Thoracic aorta (tissue), 2 donors: ENCODE measurements around the gene ENPP6. TPM values are rescaled to one million over a fixed set of nuclear protein-coding genes. Genes with fewer than 3 reads are reported as not detected.

Experiments used
- ATAC-seq: fragments of 150-250 bp; one replicate; pipeline ENCODE4 v1.8.0; 2017; ENCODE audit warnings: low read depth; ENCODE audit not compliant: insufficient number of reproducible peaks, low FRiP score
- DNase-seq: peaks from one replicate; pipeline ENCODE4 v3.0.0-alpha.2; 2020; ENCODE audit warnings: low spot score
- H3K27ac ChIP-seq, 2 donors: fragments of 200-600 bp; sonication (generic); 1 replicate in 1 of 2; 2 replicates in 1 of 2; pipeline ENCODE4 v1.5.1; 2016; ENCODE audit warnings: mild to moderate bottlenecking in 2 of 2, moderate library complexity in 2 of 2
- H3K27me3 ChIP-seq: fragments of 200-600 bp; sonication (generic); replicated peaks from 2 replicates; pipeline ENCODE4 v1.6.0; 2016; ENCODE audit warnings: mild to moderate bottlenecking; ENCODE audit not compliant: insufficient read depth
- H3K36me3 ChIP-seq: fragments of 200-600 bp; sonication (generic); one replicate; pipeline ENCODE4 v1.5.1; 2016
- H3K4me1 ChIP-seq, 2 donors: fragments of 200-600 bp; sonication (generic); 1 replicate in 1 of 2; 2 replicates in 1 of 2; pipeline versions ENCODE4 v1.5.1 to v1.6.0; 2016; ENCODE audit warnings: low read depth in 2 of 2, mild to moderate bottlenecking in 1 of 2; ENCODE audit not compliant: control insufficient read depth in 1 of 2
- H3K4me3 ChIP-seq: fragments of 200-600 bp; sonication (generic); 2 replicates; pipeline ENCODE4 v1.5.1; 2016; ENCODE audit warnings: mild to moderate bottlenecking
- H3K9me3 ChIP-seq: fragments of 200-600 bp; sonication (generic); 2 replicates; pipeline ENCODE4 v1.5.1; 2016
- CTCF ChIP-seq: fragments of 200-600 bp; sonication (generic); IDR thresholded peaks from one replicate; pipeline ENCODE4 v1.5.1; 2019; ENCODE audit warnings: antibody characterized with exemption
- total RNA-seq, 2 donors: library from RNA; depleted of rRNA; stranded (reverse); fragments of >200 nt; gene quantifications; one replicate each; pipeline versions ENCODE4 v1.1.0 to v1.2.3, GENCODE V29; 2016

ENPP6 gene
- total RNA-seq, 2 donors from 2014 or later: 0.27 to 2.0 TPM

GRCh38 chr4:184061582-184061981 is 156.1 kb downstream of the ENPP6 start:
- H3K4me3 ChIP-seq: no peak overlapping the region
- no peaks in the 10 kb centered on the region for H3K36me3 ChIP-seq
- H3K27me3 ChIP-seq: no peaks in the 10 kb centered on the region
- ATAC-seq (no peak), DNase-seq (no peak)
- no peaks in the 10 kb centered on the region for H3K4me1 ChIP-seq
- TF ChIP-seq CTCF: no peak
- no peak overlapping the region for H3K27ac ChIP-seq
- H3K9me3 ChIP-seq: no peaks in the 10 kb centered on the region

DNA sequence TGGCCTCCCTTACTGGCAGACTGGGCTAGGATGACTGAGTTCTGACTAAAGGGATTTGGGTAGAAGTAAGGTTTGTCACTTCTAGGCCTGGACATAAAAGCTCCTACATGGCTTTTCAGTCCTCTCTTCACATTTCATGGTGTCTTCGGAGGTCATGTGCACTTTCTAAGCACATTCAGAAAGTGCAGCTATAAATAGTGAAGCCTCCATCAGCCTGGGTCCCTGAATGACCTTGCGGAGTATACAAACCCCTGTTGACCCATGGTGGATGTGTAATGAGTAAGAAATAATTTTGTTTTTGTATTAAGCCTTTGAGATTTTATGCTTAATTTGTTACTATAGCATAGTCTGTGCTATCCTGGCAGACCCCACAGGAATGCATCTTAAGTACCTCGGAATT is 158.6 kb downstream of the ENPP6 start:
- DNase-seq: no peak
- H3K4me1 ChIP-seq: no peaks in the 10 kb centered on the region
- no peaks in the 10 kb centered on the region for H3K36me3 ChIP-seq
- ATAC-seq: no peak
- TF ChIP-seq CTCF: no peak
- no peak overlapping the region for H3K4me3 ChIP-seq
- H3K27ac ChIP-seq: no peak overlapping the region
- H3K9me3 ChIP-seq: no peaks in the 10 kb centered on the region
- no peaks in the 10 kb centered on the region for H3K27me3 ChIP-seq

GRCh38 chr4:184058026-184058425 is 159.6 kb downstream of the ENPP6 start:
- no peak for ATAC-seq
- no peaks in the 10 kb centered on the region for H3K27me3 ChIP-seq
- H3K27ac ChIP-seq: no peak overlapping the region
- no peaks in the 10 kb centered on the region for H3K4me1 ChIP-seq
- H3K4me3 ChIP-seq: no peak overlapping the region
- no peak for DNase-seq
- no peak for TF ChIP-seq CTCF
- H3K9me3 ChIP-seq: no peaks in the 10 kb centered on the region
- H3K36me3 ChIP-seq: no peaks in the 10 kb centered on the region

DNA sequence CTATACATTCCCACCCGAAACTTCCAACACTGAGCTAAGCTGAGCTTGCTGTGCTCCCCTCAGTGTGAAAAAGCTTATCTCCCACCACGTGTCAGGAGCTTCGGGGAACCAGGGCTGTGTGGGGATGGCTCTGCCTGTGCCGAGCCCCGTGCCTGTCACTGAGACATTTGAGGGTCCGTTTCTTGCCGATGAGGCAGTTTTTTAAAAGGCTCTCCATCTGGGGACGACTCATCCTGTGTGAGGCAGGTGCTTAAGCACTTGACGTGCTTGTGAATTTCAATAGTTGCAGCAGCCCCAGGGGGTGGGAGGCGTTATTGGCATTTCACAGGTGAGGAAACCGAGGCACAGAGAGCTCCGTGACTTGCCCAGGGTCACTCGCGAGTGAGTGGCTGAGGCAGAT is 160.8 kb downstream of the ENPP6 start:
- no peaks in the 10 kb centered on the region for H3K27me3 ChIP-seq
- no peaks in the 10 kb centered on the region for H3K9me3 ChIP-seq
- no peaks in the 10 kb centered on the region for H3K4me1 ChIP-seq
- no peaks in the 10 kb centered on the region for H3K36me3 ChIP-seq
- no peak for ATAC-seq
- H3K27ac ChIP-seq: no peak overlapping the region
- H3K4me3 ChIP-seq: no peak overlapping the region
- no peak for DNase-seq
- TF ChIP-seq CTCF: no peak

DNA sequence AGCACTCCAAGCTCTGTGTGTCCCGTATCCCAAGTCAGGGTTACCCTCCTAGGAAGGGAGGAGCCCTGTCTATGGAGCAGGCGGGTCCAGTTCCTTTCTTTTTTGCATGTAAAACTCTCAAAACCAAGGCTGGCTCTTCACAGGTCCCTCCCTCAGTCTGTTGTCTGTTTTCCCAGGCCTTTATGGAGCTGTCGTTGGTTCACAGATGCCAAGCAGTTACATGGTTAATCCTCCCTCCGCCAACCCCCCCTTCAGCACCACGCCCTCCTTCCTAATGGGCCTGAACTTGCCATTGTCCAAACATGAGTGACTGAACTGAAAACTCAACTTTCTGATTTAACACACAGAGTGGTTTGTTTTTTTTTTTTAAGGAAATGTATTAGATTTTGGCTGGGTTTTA is 164.2 kb downstream of the ENPP6 start:
- H3K4me3 ChIP-seq: no peak overlapping the region
- H3K27ac ChIP-seq: no peak overlapping the region
- H3K4me1 ChIP-seq: no peaks in the 10 kb centered on the region
- no peak for ATAC-seq
- H3K36me3 ChIP-seq: no peaks in the 10 kb centered on the region
- no peaks in the 10 kb centered on the region for H3K9me3 ChIP-seq
- TF ChIP-seq CTCF: no peak
- no peaks in the 10 kb centered on the region for H3K27me3 ChIP-seq
- DNase-seq: no peak
